ENCODE measurements around the gene REXO4. TPM values are rescaled to one million over a fixed set of nuclear protein-coding genes. Genes with fewer than 3 reads are reported as not detected.

The REXO4 gene
- total and polyA plus RNA-seq, 2 of the 8 experiments (the other 6 are each of a cell fraction or from before 2014, with no cell fraction given), result 19.1 to 38.3 TPM

DNA sequence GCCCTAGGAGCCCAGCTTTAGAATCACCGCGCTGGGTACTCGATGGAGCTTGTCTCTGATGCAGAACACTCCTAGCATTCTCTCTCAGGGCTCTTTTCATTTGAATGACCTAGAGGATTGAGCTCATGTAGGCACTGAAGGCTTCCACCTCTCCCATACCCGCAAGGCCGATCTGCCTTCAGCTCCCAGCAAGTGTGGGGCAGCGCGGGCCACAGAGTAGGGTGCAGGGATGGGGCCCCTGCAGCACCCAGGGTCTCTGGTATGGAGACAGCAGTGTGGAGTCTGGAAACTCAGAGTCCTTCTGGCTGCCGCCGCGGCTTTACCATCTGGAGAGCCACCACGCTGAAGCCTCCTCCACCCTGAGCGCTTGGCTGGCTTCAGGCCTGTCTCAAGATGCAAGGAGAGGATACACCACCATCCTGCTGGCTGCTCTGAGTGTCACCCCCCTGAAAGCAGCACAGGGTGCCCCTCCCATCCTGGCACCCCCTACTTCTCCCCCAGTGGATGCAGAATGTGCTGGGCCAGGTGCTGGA, 28.7 kb downstream of the REXO4 start:
- Histone ChIP-seq H3K27ac (ENCODE audit: low read depth, low read length) (no peak overlapping the region), H3K4me1 (replicated peaks in 1 of 4; ENCODE audit: control insufficient read depth in 3 of 4, insufficient read depth in 4 of 4, low read length in 3 of 4) (no peaks in the 10 kb centered on the region; a peak in 1 of 7 replicates), H3K4me3 (ENCODE audit: extremely low read depth in 1 of 4, insufficient read depth in 2 of 4, low read depth in 3 of 4, low read length in 4 of 4) (no peak overlapping the region), H3K9me3 (ENCODE audit: insufficient read depth in 2 of 2, low read depth in 1 of 2, low read length in 1 of 2) (peaks cover 4% of the 10 kb centered on the region in 2 experiments; a peak in 1 of 4 replicates), H3K79me2 (ENCODE audit: control insufficient read depth in 1 of 2, insufficient read depth in 2 of 2, low read length in 2 of 2) (no peaks in the 10 kb centered on the region), H2BK20ac (ENCODE audit: low read length) (no peak overlapping the region), H2BK12ac (ENCODE audit: low read depth, low read length) (no peak overlapping the region), H2AK5ac (ENCODE audit: low read depth, low read length) (no peak overlapping the region), H2AFZ (ENCODE audit: low read length) (no peak overlapping the region), H3K4ac (replicated peaks; ENCODE audit: insufficient read length, low read depth, low read length) (no peak overlapping the region), H4K8ac (ENCODE audit: extremely low read depth, insufficient read depth, low read length) (no peak overlapping the region), H2BK5ac (ENCODE audit: low read depth, low read length) (no peak overlapping the region), H3K9ac (replicated peaks in 1 of 4; ENCODE audit: extremely low read depth in 1 of 4, low read depth in 3 of 4, low read length in 3 of 4) (no peak overlapping the region), H3K18ac (ENCODE audit: extremely low read depth, low read length) (no peak overlapping the region), H3K27me3 (replicated peaks in 1 of 4; ENCODE audit: control insufficient read depth in 3 of 4, extremely low read depth in 1 of 4, insufficient read depth in 3 of 4, low read length in 3 of 4) (peaks cover 0 to 2% (median 0%) of the 10 kb centered on the region in 4 experiments; a peak in 2 of 7 replicates), H3K4me2 (ENCODE audit: insufficient read depth in 1 of 2, low read depth in 2 of 2, low read length in 2 of 2) (no peak overlapping the region), H2BK120ac (replicated peaks; ENCODE audit: low read depth, low read length) (no peak overlapping the region), H4K5ac (ENCODE audit: insufficient read length, low read depth, low read length) (no peak overlapping the region), H3K14ac (ENCODE audit: insufficient read length) (no peak overlapping the region), H3K56ac (replicated peaks; ENCODE audit: insufficient read length, low read depth, low read length) (no peak overlapping the region), H3K23ac (ENCODE audit: insufficient read length) (no peak overlapping the region), H4K20me1 (replicated peaks in 1 of 2; ENCODE audit: control insufficient read depth in 1 of 2, insufficient read depth in 2 of 2, low read length in 2 of 2) (peaks cover 0 to 2% of the 10 kb centered on the region in 2 experiments), H4K91ac (replicated peaks; ENCODE audit: insufficient read length, low read length) (no peak overlapping the region), H3K23me2 (ENCODE audit: low read depth, low read length) (peaks cover 12% of the 10 kb centered on the region; the same call in 1 of the 2 replicates), H2BK15ac (ENCODE audit: low read length) (no peak overlapping the region), H3K36me3 (ENCODE audit: control insufficient read depth in 2 of 4, insufficient read depth in 4 of 4, low read length in 3 of 4) (no peaks in the 10 kb centered on the region), H3K79me1 (ENCODE audit: low read depth, low read length) (no peaks in the 10 kb centered on the region)
- DNase-seq (ENCODE audit: low read depth in 1 of 2, low spot score in 2 of 2) (no peak), FAIRE-seq (no peak)
- ChIA-PET POLR2A (ENCODE audit: partially characterized antibody) (interaction anchor here (0.8 to 2.6 kb wide), 4 partner anchors 9 to 36 kb away, joined by 3 to 11 read pairs (median 5); no protein-coding TSS in a partner anchor), CTCF (ENCODE audit: partially characterized antibody) (interaction anchor here (0.9 to 2.7 kb wide), 6 partner anchors 8 to 17 kb away, joined by 3 to 11 read pairs (median 3); no protein-coding TSS in a partner anchor)
- 93% methylated on average over 12 of the region's 12 CpGs; no CpG with 5 or more reads in 1 of the 2 experiments for WGBS, 2 experiments (ENCODE audit: extremely low coverage in 1 of 2, insufficient coverage in 1 of 2, insufficient read length in 1 of 2, insufficient replicate concordance in 2 of 2, low coverage in 1 of 2, low lambda C conversion rate in 2 of 2, missing lambda C conversion rate in 1 of 2)
- no peak for TF ChIP-seq SAP30 (IDR thresholded peaks at IDR 0.05; ENCODE audit: insufficient read depth, insufficient replicate concordance, low read length)
- no peak for TF ChIP-seq YY1 (IDR thresholded peaks at IDR 0.05; ENCODE audit: low read depth, low read length)
- TF ChIP-seq TBP (IDR thresholded peaks at IDR 0.05; ENCODE audit: low read depth, low read length), result no peak
- TF ChIP-seq TAF1 (IDR thresholded peaks at IDR 0.05; ENCODE audit: low read depth, low read length), result no peak
- TF ChIP-seq, protein P1, sequence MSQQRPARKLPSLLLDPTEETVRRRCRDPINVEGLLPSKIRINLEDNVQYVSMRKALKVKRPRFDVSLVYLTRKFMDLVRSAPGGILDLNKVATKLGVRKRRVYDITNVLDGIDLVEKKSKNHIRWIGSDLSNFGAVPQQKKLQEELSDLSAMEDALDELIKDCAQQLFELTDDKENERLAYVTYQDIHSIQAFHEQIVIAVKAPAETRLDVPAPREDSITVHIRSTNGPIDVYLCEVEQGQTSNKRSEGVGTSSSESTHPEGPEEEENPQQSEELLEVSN (IDR thresholded peaks at IDR 0.05), result no peak
- no peak for TF ChIP-seq BRCA1 (IDR thresholded peaks at IDR 0.05; ENCODE audit: low read depth, low read length)
- TF ChIP-seq MAFK (IDR thresholded peaks at IDR 0.05; ENCODE audit: low read depth, low read length), result no peak
- TF ChIP-seq GABPA (IDR thresholded peaks at IDR 0.05; ENCODE audit: borderline replicate concordance, insufficient read depth, low read length), result no peak
- TF ChIP-seq, protein P2, sequence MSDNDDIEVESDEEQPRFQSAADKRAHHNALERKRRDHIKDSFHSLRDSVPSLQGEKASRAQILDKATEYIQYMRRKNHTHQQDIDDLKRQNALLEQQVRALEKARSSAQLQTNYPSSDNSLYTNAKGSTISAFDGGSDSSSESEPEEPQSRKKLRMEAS (IDR thresholded peaks at IDR 0.05), result no peak
- no peak for TF ChIP-seq EZH2 (IDR thresholded peaks at IDR 0.05; ENCODE audit: low read depth, low read length, severe bottlenecking)
- no peak for TF ChIP-seq ZNF274 (IDR thresholded peaks at IDR 0.05; ENCODE audit: borderline replicate concordance, extremely low read depth, low read length)

Data from H1 (cell line).